ENCODE results near the gene TBC1D16.

TBC1D16 gene

DNA sequence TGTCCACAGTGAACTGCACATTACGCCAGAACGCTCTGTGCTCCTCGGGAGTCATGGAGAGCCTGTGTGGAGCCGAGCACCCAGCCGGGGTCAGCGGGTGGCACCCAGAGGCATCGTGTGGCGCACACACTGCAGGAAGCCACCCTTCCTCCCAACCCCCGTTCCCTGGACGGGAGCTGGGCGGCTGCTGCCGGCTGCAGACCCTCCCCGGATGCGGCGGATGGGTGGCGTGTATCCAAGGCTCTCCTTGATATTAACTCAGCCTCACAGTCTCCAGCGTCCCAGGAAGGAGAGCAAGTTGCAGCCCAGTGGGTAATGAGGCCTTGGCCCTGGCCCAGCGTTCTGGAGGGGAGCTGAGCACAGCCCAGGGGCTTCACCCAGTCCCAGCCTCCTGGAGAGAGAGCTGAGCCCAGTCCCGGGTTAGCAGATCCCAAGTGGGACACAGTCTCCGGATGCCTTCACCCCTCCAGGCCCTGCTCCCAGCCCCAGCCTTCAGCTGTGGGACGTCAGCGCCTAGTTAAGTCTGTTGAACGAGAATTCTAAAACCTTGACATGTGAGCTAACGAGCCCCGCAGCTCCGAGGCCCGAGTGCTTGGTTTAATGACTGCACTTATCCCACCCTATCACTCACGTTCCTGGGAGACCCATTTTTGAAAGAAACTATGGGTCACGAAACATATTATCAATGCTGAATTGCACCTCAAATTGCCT, 86.6 kb downstream of the TBC1D16 start:
- TF ChIP-seq, protein P1, sequence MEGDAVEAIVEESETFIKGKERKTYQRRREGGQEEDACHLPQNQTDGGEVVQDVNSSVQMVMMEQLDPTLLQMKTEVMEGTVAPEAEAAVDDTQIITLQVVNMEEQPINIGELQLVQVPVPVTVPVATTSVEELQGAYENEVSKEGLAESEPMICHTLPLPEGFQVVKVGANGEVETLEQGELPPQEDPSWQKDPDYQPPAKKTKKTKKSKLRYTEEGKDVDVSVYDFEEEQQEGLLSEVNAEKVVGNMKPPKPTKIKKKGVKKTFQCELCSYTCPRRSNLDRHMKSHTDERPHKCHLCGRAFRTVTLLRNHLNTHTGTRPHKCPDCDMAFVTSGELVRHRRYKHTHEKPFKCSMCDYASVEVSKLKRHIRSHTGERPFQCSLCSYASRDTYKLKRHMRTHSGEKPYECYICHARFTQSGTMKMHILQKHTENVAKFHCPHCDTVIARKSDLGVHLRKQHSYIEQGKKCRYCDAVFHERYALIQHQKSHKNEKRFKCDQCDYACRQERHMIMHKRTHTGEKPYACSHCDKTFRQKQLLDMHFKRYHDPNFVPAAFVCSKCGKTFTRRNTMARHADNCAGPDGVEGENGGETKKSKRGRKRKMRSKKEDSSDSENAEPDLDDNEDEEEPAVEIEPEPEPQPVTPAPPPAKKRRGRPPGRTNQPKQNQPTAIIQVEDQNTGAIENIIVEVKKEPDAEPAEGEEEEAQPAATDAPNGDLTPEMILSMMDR (IDR thresholded peaks at IDR 0.05; ENCODE audit: insufficient read depth, low read length, missing control alignments) = no peak
- H3K4me3 ChIP-seq (ENCODE audit: low read depth, low read length) = no peak overlapping the region
- ChIA-PET POLR2A (no interaction called here), CTCF (interaction anchor here (0.7 to 1.5 kb wide), 3 partner anchors 14 to 160 kb away, joined by 3 to 5 read pairs (median 3); no protein-coding TSS in a partner anchor)
- DNase-seq (ENCODE audit: low read depth, low spot score) = no peak

DNA sequence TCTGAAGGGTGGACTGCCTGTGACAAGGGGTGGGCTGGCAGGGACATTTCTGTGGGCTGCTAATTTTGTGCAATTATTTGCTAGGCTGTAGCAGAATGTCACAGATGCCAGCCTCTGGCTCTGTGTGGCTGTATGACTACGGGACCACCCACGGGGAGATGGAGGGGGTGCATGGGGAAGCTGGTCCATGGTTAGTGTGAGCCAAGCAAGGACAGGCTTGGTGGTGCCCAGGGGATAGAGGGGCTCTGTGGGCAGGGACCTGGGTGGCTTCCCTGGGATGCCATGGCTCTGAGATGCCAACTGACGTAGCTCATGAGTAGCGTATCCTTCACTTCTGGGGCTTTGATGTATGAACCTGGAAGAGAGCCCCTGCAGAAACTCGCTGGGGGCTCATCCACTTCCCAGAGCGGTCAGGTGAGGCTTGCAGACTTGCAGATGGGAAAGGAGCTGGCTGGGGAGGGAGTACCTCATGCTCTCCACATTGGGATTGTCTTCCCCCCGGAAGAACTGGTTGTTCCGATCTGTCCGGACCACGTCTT, 87.2 kb downstream of the TBC1D16 start:
- TF ChIP-seq, protein P1 (IDR thresholded peaks at IDR 0.05; ENCODE audit: insufficient read depth, low read length, missing control alignments) = no peak
- H3K4me3 ChIP-seq (ENCODE audit: low read depth, low read length) = no peak overlapping the region
- ChIA-PET CTCF (interaction anchor here (0.7 to 1.5 kb wide), 2 partner anchors 13 to 27 kb away, joined by 3 to 5 read pairs; no protein-coding TSS in a partner anchor), POLR2A (interaction anchor here (0.7 kb wide), 1 partner anchor 44 kb away, joined by 3 read pairs; no protein-coding TSS in a partner anchor)
- no peak for DNase-seq (ENCODE audit: low read depth, low spot score)

DNA sequence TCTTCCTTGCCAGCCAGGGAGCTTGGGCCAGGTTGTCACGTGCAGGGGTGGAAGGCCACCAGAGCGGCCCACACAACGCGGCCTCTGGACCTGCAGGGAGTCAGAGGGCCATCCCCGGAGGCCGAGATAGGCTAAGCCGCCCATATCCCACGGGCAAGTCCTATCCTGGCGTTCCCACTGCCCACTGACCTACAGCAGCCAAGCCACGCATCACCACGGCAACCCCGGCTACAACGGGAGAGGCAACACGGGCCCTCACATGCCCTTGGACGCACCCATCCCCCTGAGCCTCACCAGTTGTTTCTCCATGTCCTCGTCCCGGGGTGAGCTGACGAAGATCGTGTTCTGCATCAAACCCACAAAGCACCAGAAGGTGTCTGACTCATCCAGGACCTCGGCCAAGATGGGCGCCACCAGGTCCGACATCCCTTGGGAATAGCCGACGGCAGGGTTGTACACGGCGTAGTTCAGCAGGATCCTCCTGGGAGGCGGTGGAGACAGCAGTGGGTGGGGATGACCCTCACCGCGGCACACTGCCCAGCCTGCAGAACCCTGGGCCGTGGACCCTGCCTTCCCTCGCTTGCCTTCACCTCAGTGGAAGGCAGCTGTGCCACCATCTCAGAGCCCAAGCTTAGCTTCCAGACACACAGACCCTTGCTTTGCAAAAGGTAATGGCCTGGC, 88.2 kb downstream of the TBC1D16 start:
- DNase-seq (ENCODE audit: low read depth, low spot score) = no peak
- TF ChIP-seq, protein P1 (IDR thresholded peaks at IDR 0.05; ENCODE audit: insufficient read depth, low read length, missing control alignments) = no peak
- H3K4me3 ChIP-seq (ENCODE audit: low read depth, low read length) = no peak overlapping the region
- CTCF ChIA-PET = interaction anchor here (1.5 kb wide), 1 partner anchor 12 kb away, joined by 5 read pairs; no protein-coding TSS in a partner anchor
- POLR2A ChIA-PET = no interaction called here

DNA sequence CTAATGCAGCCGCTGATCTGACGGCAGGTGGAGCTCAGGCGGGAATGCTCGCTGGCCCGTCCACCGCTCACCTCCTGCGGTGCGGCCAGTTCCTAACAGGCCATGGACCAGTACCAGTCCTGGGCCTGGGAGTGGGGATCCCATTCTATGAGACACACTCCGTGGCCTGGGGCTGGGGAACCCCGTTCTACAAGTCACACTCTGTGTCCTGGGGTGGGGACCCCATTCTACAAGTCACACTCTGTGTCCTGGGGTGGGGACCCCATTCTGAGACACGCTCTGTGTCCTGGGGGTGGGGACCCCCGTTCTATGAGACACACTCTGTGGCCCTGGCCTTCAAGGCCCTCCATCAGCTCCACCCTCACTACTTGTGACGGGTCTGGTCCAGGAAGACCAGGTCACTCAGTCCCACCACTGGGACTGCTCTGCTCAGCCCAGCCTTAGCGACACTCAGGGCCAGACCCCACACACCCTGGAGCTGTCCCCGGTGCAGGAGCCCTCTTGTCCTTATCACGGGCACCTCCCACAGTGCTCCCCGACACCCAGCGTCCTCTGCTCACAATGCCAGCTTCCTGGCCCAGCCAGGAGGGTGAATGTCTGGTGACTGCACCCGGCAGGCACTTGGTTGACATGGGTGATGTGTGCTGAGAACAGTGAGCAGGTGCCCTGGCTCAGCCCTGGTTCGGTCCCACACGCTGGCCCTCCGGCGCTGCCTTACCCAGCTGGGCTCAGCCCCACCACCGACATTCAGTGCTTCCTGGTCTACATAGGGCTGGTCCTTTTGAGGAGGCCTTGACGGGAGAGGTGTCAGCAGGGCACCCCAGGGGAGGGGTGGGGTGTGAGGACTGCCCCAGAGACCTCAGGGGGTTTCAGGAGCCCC, 89.1 kb downstream of the TBC1D16 start:
- TF ChIP-seq, protein P1 (IDR thresholded peaks at IDR 0.05; ENCODE audit: insufficient read depth, low read length, missing control alignments) = no peak
- POLR2A ChIA-PET = no interaction called here
- CTCF ChIA-PET = interaction anchor here (0.8 kb wide), 1 partner anchor 31 kb away, joined by 3 read pairs; no protein-coding TSS in a partner anchor
- H3K4me3 ChIP-seq (ENCODE audit: low read depth, low read length) = no peak overlapping the region
- DNase-seq (ENCODE audit: low read depth, low spot score) = no peak

DNA sequence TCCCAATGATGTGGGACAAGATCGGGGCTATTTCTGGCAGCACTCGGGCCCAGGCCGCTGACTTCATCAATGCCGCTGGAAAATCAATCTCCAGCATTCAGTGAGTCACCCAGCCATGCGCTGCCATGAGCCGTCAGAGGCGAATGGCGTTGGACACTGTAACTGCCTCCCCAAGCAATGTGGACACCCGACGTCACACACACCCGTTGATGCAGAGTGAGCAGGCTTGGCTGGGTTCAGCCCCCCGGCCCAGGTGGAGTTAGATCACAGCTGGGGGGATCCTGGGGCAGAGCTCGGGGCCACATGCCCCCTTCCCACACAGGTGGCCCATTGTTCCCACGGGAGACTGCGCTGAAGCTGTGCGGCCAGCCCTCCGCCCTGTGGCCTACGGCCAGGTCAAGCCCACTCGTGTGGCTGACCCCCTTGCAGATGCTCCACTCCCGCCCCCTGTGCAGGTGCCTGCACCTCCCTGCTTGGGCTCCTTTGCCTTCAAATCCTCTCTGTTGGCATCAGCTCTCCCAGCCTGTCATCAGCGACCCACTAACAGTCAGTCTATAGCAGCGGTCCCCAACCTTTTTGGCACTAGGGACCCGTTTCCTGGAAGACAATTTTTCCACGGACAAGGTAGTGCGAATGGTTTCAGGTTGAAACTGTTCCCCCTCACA, 89.9 kb downstream of the TBC1D16 start:
- POLR2A ChIA-PET = no interaction called here
- no peak overlapping the region for H3K4me3 ChIP-seq (ENCODE audit: low read depth, low read length)
- CTCF ChIA-PET = interaction anchor here (0.8 kb wide), 1 partner anchor 32 kb away, joined by 3 read pairs; no protein-coding TSS in a partner anchor
- TF ChIP-seq, protein P1 (IDR thresholded peaks at IDR 0.05; ENCODE audit: insufficient read depth, low read length, missing control alignments) = no peak
- DNase-seq (ENCODE audit: low read depth, low spot score) = no peak

Measured in AG04449 (cell line).